Mesendoderm (in vitro differentiated cells): ENCODE results near the gene LMF2.
"Not testable (repeated sequence)": the region's sequence is repeated elsewhere in the genome, so short reads cannot be mapped to it uniquely, and the experiment has no call there.

Experiments
- DNase-seq: peaks from one replicate; pipeline ENCODE4 v3.0.0; 2013
- H2AK5ac ChIP-seq: 2 replicates; pipeline ENCODE4 v1.6.1; 2013; ENCODE audit warnings: low read length, inconsistent platforms
- H2BK120ac ChIP-seq: 2 replicates; pipeline ENCODE4 v1.6.1; 2013; ENCODE audit warnings: low read depth, mild to moderate bottlenecking, low read length, moderate library complexity, mixed read lengths
- H2BK15ac ChIP-seq: replicated peaks from 2 replicates; pipeline ENCODE4 v1.6.1; 2013; ENCODE audit warnings: low read depth, mild to moderate bottlenecking, moderate library complexity
- H2BK5ac ChIP-seq: 2 replicates; pipeline ENCODE4 v1.6.1; 2013; ENCODE audit warnings: low read length, inconsistent platforms
- H3K18ac ChIP-seq: 2 replicates; pipeline ENCODE4 v1.6.1; 2013; ENCODE audit warnings: mild to moderate bottlenecking, low read length, mixed read lengths
- H3K23ac ChIP-seq: one replicate; pipeline ENCODE4 v1.6.1; 2013; ENCODE audit warnings: low read length
- H3K27ac ChIP-seq: 2 replicates; pipeline ENCODE4 v1.5.1; 2013; ENCODE audit warnings: low read depth, mild to moderate bottlenecking, inconsistent platforms, low read length, moderate library complexity
- H3K27me3 ChIP-seq: 2 replicates; pipeline ENCODE4 v1.6.1; 2013; ENCODE audit warnings: low read length, control low read depth, mild to moderate bottlenecking, inconsistent platforms; ENCODE audit not compliant: insufficient read depth, poor library complexity
- H3K36me3 ChIP-seq: 2 replicates; pipeline ENCODE4 v1.6.1; 2013; ENCODE audit warnings: low read length, inconsistent platforms; ENCODE audit not compliant: control insufficient read depth, insufficient read depth
- H3K4ac ChIP-seq: one replicate; pipeline ENCODE4 v1.6.1; 2013; ENCODE audit warnings: low read depth, mild to moderate bottlenecking, low read length, moderate library complexity
- H3K4me1 ChIP-seq: 2 replicates; pipeline ENCODE4 v1.6.1; 2013; ENCODE audit warnings: low read depth, low read length, inconsistent platforms; ENCODE audit not compliant: control insufficient read depth
- H3K4me2 ChIP-seq: 2 replicates; pipeline ENCODE4 v1.6.1; 2013; ENCODE audit warnings: low read length
- H3K4me3 ChIP-seq: 2 replicates; pipeline ENCODE4 v1.5.1; 2013; ENCODE audit warnings: mild to moderate bottlenecking, low read length
- H3K56ac ChIP-seq: one replicate; pipeline ENCODE4 v1.6.1; 2013; ENCODE audit warnings: low read length
- H3K79me1 ChIP-seq: 2 replicates; pipeline ENCODE4 v1.6.1; 2013; ENCODE audit warnings: low read length, inconsistent platforms
- H3K79me2 ChIP-seq: 2 replicates; pipeline ENCODE4 v1.6.1; 2013; ENCODE audit warnings: mild to moderate bottlenecking, low read length; ENCODE audit not compliant: control insufficient read depth, insufficient read depth
- H3K9ac ChIP-seq: 2 replicates; pipeline ENCODE4 v1.6.1; 2013; ENCODE audit warnings: low read length, inconsistent platforms
- H4K5ac ChIP-seq: one replicate; pipeline ENCODE4 v1.6.1; 2013; ENCODE audit warnings: low read length
- H4K8ac ChIP-seq: one replicate; pipeline ENCODE4 v1.6.1; 2013; ENCODE audit warnings: low read depth, mild to moderate bottlenecking, control low read depth, low read length, moderate library complexity
- WGBS: extraction: QIAGEN DNeasy Blood & Tissue Kit; methylation state at CpG from one replicate; pipeline ENCODE4 v1.1.7; 2013; ENCODE audit warnings: low lambda C conversion rate, missing lambda C conversion rate; ENCODE audit not compliant: insufficient coverage; ENCODE audit errors: extremely low coverage; 5-methylcytosine and 5-hydroxymethylcytosine counted together

Gene LMF2

DNA sequence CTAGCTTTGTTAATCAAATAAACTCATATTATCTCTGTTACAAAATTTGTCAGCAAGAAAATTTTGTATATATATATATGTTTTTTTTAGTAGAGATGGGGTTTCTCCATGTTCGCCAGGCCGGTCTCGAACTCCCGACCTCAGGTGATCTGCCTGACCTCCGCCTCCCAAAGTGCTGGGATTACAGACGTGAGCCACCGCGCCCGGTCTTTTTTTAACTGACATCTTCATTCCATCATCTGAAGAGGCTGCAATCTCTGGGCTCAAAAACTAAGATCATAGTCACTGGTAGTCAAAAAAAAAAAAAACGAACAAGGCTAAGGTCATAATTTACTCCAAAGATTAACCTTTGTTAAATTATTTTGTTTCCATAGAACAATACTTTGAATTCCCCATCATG, 32.9 kb upstream of the LMF2 start:
- no peak overlapping the region for H3K27ac ChIP-seq
- no CpG with 5 or more reads among the region's 10 CpGs for WGBS
- H3K18ac ChIP-seq, result no peak overlapping the region
- no peak overlapping the region for H3K4me3 ChIP-seq
- no peaks in the 10 kb centered on the region for H3K79me1 ChIP-seq
- H3K79me2 ChIP-seq, result no peaks in the 10 kb centered on the region
- no peak overlapping the region for H3K23ac ChIP-seq
- no peak overlapping the region for H2BK15ac ChIP-seq
- H2BK5ac ChIP-seq, result no peak overlapping the region
- no peak for DNase-seq
- no peak overlapping the region for H3K56ac ChIP-seq
- no peaks in the 10 kb centered on the region for H3K36me3 ChIP-seq
- H4K8ac ChIP-seq, result no peak overlapping the region
- no peaks in the 10 kb centered on the region for H3K4me1 ChIP-seq
- H4K5ac ChIP-seq, result no peak overlapping the region
- H3K4me2 ChIP-seq, result no peak overlapping the region
- H3K9ac ChIP-seq, result no peak overlapping the region
- H2BK120ac ChIP-seq, result no peak overlapping the region
- no peak overlapping the region for H3K4ac ChIP-seq
- no peak overlapping the region for H2AK5ac ChIP-seq
- no peaks in the 10 kb centered on the region for H3K27me3 ChIP-seq

DNA sequence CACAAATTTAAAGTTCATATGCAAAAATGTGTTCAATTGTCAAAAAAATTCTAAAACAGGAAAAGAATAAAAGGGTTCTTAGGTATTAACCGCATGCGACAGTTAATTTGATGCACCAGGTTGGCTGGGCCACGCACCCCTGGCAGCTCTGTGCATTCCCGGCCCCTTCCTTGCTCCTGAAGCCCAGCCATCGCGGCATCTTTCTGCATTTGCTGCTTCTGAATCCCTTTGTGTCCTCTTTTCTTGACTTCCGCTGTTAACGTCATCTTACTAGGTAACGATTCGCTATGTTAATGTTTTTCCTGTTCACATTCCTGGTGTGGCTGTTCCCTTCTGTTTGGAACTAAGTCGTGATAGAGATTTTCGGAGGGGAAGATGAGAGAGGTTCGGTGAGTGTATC, 30.3 kb upstream of the LMF2 start:
- H2BK5ac ChIP-seq, result no peak overlapping the region
- WGBS, result 93% methylated on average over 2 of the region's 13 CpGs

DNA sequence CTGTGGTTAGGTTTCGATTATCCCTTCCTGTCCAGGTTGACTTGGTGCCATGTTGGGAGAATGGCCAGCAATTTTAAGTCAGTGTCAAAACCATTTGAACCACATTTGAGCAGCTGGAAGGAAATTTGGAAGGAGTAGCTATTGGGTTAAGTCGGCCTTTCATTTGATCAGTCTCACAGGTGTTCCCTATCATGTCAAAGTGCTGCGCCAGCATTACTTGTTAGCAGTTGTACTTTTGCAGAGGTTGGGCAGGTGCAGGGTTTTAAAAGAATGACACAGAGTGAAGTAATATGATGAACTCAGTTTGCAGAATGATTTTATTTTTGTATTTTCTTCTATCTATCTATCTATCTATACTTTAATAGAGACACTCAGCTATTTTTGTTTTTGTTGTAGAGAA, 28.7 kb upstream of the LMF2 start:
- no peak overlapping the region for H2AK5ac ChIP-seq
- no peak overlapping the region for H3K18ac ChIP-seq
- no peak overlapping the region for H3K56ac ChIP-seq
- peaks cover 5% of the 10 kb centered on the region for H3K27me3 ChIP-seq
- H4K5ac ChIP-seq, result no peak overlapping the region
- H3K4ac ChIP-seq, result no peak overlapping the region
- H3K4me3 ChIP-seq, result no peak overlapping the region
- H3K79me1 ChIP-seq, result no peaks in the 10 kb centered on the region
- no peaks in the 10 kb centered on the region for H3K79me2 ChIP-seq
- H3K4me1 ChIP-seq, result peaks cover under 1% of the 10 kb centered on the region
- WGBS, result no CpG with 5 or more reads among the region's 3 CpGs
- H2BK5ac ChIP-seq, result no peak overlapping the region
- no peak for DNase-seq
- no peak overlapping the region for H4K8ac ChIP-seq
- no peak overlapping the region for H3K4me2 ChIP-seq
- no peak overlapping the region for H3K27ac ChIP-seq
- H3K9ac ChIP-seq, result no peak overlapping the region
- H2BK120ac ChIP-seq, result no peak overlapping the region
- no peaks in the 10 kb centered on the region for H3K36me3 ChIP-seq
- H3K23ac ChIP-seq, result no peak overlapping the region
- H2BK15ac ChIP-seq, result no peak overlapping the region

More for the DNA sequence above, 30.3 kb upstream of the LMF2 start:
- Histone ChIP-seq H3K79me2 (no peaks in the 10 kb centered on the region), H3K4ac (no peak overlapping the region), H3K4me3 (no peak overlapping the region), H3K79me1 (no peaks in the 10 kb centered on the region), H4K5ac (no peak overlapping the region), H3K56ac (no peak overlapping the region), H2BK15ac (no peak overlapping the region), H3K27me3 (no peaks in the 10 kb centered on the region), H3K4me1 (no peaks in the 10 kb centered on the region), H3K27ac (no peak overlapping the region), H3K9ac (no peak overlapping the region), H4K8ac (no peak overlapping the region), H2BK120ac (no peak overlapping the region), H2AK5ac (no peak overlapping the region), H3K18ac (no peak overlapping the region), H3K4me2 (no peak overlapping the region), H3K36me3 (no peaks in the 10 kb centered on the region), H3K23ac (no peak overlapping the region)
- DNase-seq, result no peak

DNA sequence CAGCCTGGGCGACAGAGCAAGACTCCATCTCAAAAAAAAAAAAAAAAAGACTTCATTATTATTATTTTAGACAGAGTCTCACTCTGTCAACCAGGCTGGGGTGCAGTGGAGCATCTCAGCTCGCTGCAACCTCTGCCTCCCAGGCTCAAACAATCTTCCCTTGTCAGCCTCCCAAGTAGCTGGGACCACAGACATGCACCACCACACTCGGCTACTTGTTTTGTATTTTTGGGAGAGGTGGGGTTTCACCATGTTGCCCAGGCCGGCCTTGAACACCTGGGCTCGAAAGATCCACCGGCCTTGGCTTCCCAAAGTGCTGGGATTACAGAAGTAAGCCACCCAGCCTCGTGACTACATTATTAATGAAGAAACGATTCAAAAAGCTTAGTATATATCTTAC, 27.6 kb upstream of the LMF2 start:
- Histone ChIP-seq H4K8ac (no peak overlapping the region), H2BK5ac (no peak overlapping the region), H2BK15ac (no peak overlapping the region), H3K27me3 (peaks cover 11% of the 10 kb centered on the region), H3K56ac (no peak overlapping the region), H3K27ac (no peak overlapping the region), H3K79me2 (no peaks in the 10 kb centered on the region), H3K79me1 (no peaks in the 10 kb centered on the region), H2AK5ac (no peak overlapping the region), H3K4me1 (peaks cover 3% of the 10 kb centered on the region), H3K4ac (no peak overlapping the region), H3K36me3 (no peaks in the 10 kb centered on the region), H3K18ac (no peak overlapping the region), H3K4me3 (no peak overlapping the region), H3K23ac (no peak overlapping the region), H2BK120ac (no peak overlapping the region), H3K4me2 (no peak overlapping the region), H3K9ac (no peak overlapping the region), H4K5ac (no peak overlapping the region)
- no peak for DNase-seq
- WGBS, result no CpG with 5 or more reads among the region's 8 CpGs

GRCh38 chr22:50533856-50534711, 26.6 kb upstream of the LMF2 start:
- H2AK5ac ChIP-seq, H3K4me1 ChIP-seq, H2BK120ac ChIP-seq, H2BK5ac ChIP-seq, H3K79me1 ChIP-seq, H3K18ac ChIP-seq, H3K9ac ChIP-seq, H3K4me3 ChIP-seq, H3K56ac ChIP-seq, H4K5ac ChIP-seq, H2BK15ac ChIP-seq, H3K23ac ChIP-seq, DNase-seq, H3K27ac ChIP-seq, H4K8ac ChIP-seq, H3K36me3 ChIP-seq, H3K4ac ChIP-seq, H3K79me2 ChIP-seq, H3K4me2 ChIP-seq: not testable (repeated sequence)
- peaks cover 19% of the 10 kb centered on the region for H3K27me3 ChIP-seq
- WGBS, result no CpG with 5 or more reads among the region's 21 CpGs
